Measurements from ENCODE around the gene GEMIN7. TPM values are rescaled to one million over a fixed set of nuclear protein-coding genes. Genes with fewer than 3 reads are reported as not detected.
A peak's percentile ranks its signal among the peaks of the same experiment; 100 is the strongest.

Gene GEMIN7
- total and polyA plus RNA-seq, 2 of the 13 experiments (the other 11 are each of a cell fraction or from before 2014, with no cell fraction given), result 24.1 to 30.6 TPM

GRCh38 chr19:45113628-45114027 lies 34.6 kb downstream of the GEMIN7 start (continued):
- TF ChIP-seq ZNF597 (CRISPR knock-in tag; IDR thresholded peaks at IDR 0.05), result no peak
- TF ChIP-seq PHF21A (CRISPR knock-in tag; IDR thresholded peaks at IDR 0.05), result 0 out of 2 replicates have a peak, but pooled peaks have one; percentile 38
- TF ChIP-seq SAP130 (CRISPR knock-in tag; IDR thresholded peaks at IDR 0.05; ENCODE audit: low read depth), result peak; percentile 54
- peak; percentile 47; the same call in 1 of the 2 replicates for TF ChIP-seq ZNF687 (CRISPR knock-in tag; IDR thresholded peaks at IDR 0.05)
- TF ChIP-seq HNRNPL (IDR thresholded peaks at IDR 0.05; ENCODE audit: low read depth, low read length), result 0 out of 2 replicates have a peak, but pooled peaks have one; percentile 44
- TF ChIP-seq KAT8 (CRISPR knock-in tag; IDR thresholded peaks at IDR 0.05), result no peak
- TF ChIP-seq ZEB1 (IDR thresholded peaks at IDR 0.05; ENCODE audit: insufficient replicate concordance, low read depth), result peak; percentile 71

GRCh38 chr19:45114116-45114515 lies 35.1 kb downstream of the GEMIN7 start:
- CTCF ChIA-PET (ENCODE audit: low intra/inter-chr PET ratio, low total read pairs), result no interaction called here
- H3K4me2 ChIP-seq (ENCODE audit: low read depth, low read length), result no peak overlapping the region
- FAIRE-seq, result no peak
- TF ChIP-seq ZNF781 (CRISPR knock-in tag; IDR thresholded peaks at IDR 0.05; ENCODE audit: borderline replicate concordance, not compliant biosample characterization), result no peak
- no peak for TF ChIP-seq TCF12 (IDR thresholded peaks at IDR 0.05)
- TF ChIP-seq TCF12 (CRISPR knock-in tag; IDR thresholded peaks at IDR 0.05), result no peak
- TF ChIP-seq ZNF205 (CRISPR knock-in tag; IDR thresholded peaks at IDR 0.05), result no peak
- TF ChIP-seq JDP2 (CRISPR knock-in tag; IDR thresholded peaks at IDR 0.05; ENCODE audit: borderline replicate concordance), result no peak
- TF ChIP-seq RAD51 (IDR thresholded peaks at IDR 0.05; ENCODE audit: borderline replicate concordance), result no peak
- no peak for TF ChIP-seq PHF21A (CRISPR knock-in tag; IDR thresholded peaks at IDR 0.05)
- no peak for TF ChIP-seq SIN3A (IDR thresholded peaks at IDR 0.05; ENCODE audit: borderline replicate concordance, low read depth, low read length)
- TF ChIP-seq ZFP62 (CRISPR knock-in tag; IDR thresholded peaks at IDR 0.05), result no peak
- TF ChIP-seq ZNF337 (CRISPR knock-in tag; IDR thresholded peaks at IDR 0.05; ENCODE audit: borderline replicate concordance, low read depth), result no peak
- no peak for TF ChIP-seq SNAI1 (CRISPR knock-in tag; IDR thresholded peaks at IDR 0.05; ENCODE audit: borderline replicate concordance)
- TF ChIP-seq GTF3A (CRISPR knock-in tag; conservative IDR thresholded peaks at IDR 0.05), result no peak

More at GRCh38 chr19:45114116-45114515, 35.1 kb downstream of the GEMIN7 start:
- no TSS peak for BruUV-seq (replicated peaks)
- DNase-seq (ENCODE audit: low spot score) (no peak), ATAC-seq (no peak)
- no peaks in the 10 kb centered on the region for H3K9me3 ChIP-seq (ENCODE audit: low read length)
- peaks cover 85% of the 10 kb centered on the region for H3K79me2 ChIP-seq (ENCODE audit: insufficient read depth, low read length)
- in situ Hi-C loops (cut with HindIII; ENCODE audit: extremely low pct_ligation_motif_present, low pct_unique_long_range_greater_than_20kb), result no loop called here
- H3K9ac ChIP-seq (ENCODE audit: insufficient read depth, low read depth, low read length), result no peak overlapping the region
- peaks cover 0 to 6% of the 10 kb centered on the region in 2 experiments; a peak in 1 of 5 replicates for H3K36me3 ChIP-seq (replicated peaks in 1 of 2; ENCODE audit: control insufficient read depth in 1 of 2, insufficient read depth in 2 of 2, low read length in 2 of 2)
- H3K27me3 ChIP-seq (ENCODE audit: control insufficient read depth in 1 of 2, insufficient read depth in 2 of 2, low read length in 2 of 2), result no peaks in the 10 kb centered on the region
- H3K27ac ChIP-seq (ENCODE audit: extremely low read length, insufficient read depth, low read length), result no peak overlapping the region
- H4K20me1 ChIP-seq (ENCODE audit: insufficient read depth, low read length), result peaks cover 19% of the 10 kb centered on the region
- H3K4me3 ChIP-seq (replicated peaks in 1 of 3; ENCODE audit: insufficient read depth in 1 of 3, low read depth in 2 of 3, low read length in 3 of 3), result no peak overlapping the region
- H3K4me1 ChIP-seq (ENCODE audit: insufficient read depth, low read length), result peaks cover 37% of the 10 kb centered on the region
- POLR2A ChIA-PET, result interaction anchor here (1.0 kb wide), 1 partner anchor 12 kb away, joined by 3 read pairs; no protein-coding TSS in a partner anchor
- no peak overlapping the region for H2AFZ ChIP-seq (ENCODE audit: low read length)
- intact Hi-C loops (cut with micrococcal nuclease; ENCODE audit: unreplicated experiment), result no loop called here
- 94% methylated on average over 4 of the region's 4 CpGs for WGBS (ENCODE audit: low lambda C conversion rate)
